Measurements from ENCODE around the gene KANTR.
"Not testable (repeated sequence)": the region's sequence is repeated elsewhere in the genome, so short reads cannot be mapped to it uniquely, and the experiment has no call there.

The KANTR gene

DNA sequence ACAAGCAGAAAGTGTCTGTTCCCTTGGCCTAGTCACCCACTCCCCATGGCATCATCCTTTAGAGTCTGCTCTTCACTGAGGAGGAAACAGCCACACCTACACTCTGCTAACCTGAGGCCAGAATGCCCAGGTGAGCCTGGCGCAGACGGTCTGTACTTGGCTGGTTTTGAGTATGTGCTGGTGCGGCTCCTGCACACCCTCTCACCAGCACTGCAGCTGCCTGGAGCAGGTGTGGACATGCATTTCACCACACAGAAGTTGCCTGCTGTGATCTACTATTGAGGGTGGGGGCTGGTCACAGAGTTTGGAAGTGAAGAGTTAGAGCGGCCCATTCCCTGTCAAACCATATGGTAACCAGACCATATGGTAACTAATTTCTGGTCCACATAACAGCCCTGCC, 39.5 kb downstream of the KANTR start:
- DNase-seq, result no peak

GRCh38 chrX:53135581-53135980, 41.6 kb downstream of the KANTR start:
- no peak for DNase-seq

GRCh38 chrX:53153581-53153980, 59.6 kb downstream of the KANTR start:
- no peak for DNase-seq

- no peak for DNase-seq
These were observed 61.7 kb downstream of the KANTR start for GRCh38 chrX:53155512-53156206.

- DNase-seq, result no peak
These were observed 62.3 kb downstream of the KANTR start for GRCh38 chrX:53156207-53156596.

DNA sequence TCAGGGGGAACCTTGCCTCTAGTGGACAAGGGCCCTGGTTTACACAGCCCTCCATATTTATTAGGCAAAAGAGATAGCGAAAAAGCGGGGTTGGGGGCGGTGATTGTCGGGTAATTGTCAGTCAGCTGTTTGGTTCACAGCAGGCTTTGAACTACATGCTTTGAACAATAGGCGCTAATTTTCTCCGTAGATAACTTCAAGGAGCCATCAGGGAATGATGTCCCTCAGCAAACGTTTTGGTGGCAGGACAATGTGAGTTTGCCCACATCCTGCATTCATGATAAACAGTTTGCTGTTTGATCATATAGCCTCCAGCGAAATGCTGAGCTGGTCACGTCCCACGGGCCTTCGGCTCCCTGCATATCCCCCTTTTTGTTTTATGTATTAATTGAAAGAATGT, 65.2 kb downstream of the KANTR start:
- no peak for DNase-seq

DNA sequence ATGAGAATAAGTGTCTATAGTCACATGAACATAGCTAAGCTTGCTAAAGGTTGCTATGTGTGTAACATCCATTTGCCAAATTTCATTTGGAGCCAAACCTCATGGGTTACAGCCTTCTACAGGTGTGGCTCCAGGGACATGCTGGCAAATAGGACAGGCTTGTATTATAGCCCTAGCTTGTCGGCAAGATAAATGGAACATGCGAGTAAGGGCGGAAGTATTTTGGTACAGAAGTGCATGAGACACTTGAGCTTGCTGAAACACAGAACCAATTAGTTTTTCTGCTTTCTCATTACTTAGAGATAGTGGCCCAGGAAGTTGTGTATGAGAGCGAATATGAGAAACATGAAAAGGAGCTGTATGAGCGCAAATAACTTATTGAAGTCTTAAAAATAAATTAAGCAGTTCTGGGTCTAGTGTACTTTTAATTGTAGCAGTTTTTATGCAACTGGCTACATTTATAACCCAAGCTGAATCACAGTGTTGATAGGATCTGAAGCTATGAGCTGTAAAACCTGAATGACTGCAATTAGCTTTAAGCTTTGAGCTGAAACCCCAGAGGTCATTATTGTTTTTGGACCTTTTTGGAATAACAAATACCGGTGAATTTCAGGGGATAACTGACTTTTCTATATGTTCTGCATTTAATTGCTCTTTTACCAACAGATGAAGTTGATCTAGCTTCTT, 66.5 kb downstream of the KANTR start:
- DNase-seq, result no peak

DNA sequence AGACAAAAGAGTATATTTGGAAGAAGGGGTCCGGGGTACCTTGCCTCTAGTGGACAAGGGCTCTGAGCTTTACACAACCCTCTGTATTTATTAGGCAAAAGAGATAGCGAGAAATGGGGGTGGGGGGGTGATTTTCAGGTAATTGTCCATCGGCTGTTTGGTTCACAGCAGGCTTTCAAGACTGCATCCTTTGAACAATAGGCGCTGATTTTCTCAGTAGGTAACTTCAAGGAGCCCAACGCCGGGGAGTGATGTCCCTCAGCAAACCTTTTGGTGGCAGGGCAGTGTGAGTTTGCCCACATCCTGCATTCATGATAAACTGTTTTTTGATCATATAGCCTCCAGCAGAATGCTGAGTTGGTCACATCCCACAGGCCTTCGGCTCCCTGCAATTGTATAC, 69.5 kb downstream of the KANTR start:
- DNase-seq, result no peak

GRCh38 chrX:53164566-53164965, 70.6 kb downstream of the KANTR start:
- DNase-seq, result not testable (repeated sequence)

DNA sequence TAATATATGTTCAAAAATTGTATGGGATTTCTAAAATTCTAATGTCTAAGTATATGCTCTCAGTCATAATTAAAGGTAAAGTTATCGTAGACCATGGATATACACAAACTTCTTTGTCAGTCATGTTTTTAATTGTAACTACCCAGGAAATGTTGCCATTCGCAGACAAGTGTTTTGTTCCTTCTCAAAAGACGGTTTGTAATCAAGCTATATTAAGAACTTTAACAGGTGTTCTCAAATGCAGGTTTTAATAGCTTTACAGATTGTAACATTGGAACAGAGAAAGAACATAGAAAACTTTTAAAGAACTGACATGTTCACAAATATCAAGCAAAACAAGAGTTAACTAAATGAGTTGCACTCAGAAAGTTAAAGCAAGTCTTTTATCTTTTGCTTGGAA, 72.2 kb downstream of the KANTR start:
- no peak for DNase-seq

DNA sequence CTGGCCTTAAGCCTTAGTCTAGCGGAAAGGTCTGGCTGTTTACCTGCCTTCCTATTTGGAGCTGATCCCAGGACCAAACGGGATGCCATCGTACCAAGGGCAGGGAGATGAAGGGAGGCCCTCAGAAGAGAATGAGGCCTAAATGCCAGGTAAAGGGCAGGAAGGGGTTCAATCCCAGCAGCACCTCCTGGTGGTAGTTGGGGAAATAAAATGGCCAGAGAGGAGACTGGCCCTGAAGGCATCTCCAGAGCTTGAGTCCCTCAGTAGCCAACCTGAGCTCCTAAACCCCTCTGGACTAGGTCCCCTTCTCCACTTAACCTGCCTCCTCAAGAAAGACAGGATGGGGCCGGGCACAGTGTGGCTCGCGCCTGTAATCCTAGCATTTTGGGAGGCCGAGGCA, 77.4 kb downstream of the KANTR start:
- DNase-seq, result no peak
